ENCODE measurements around the gene CLDN10.

CLDN10 gene

GRCh38 chr13:95605448-95606125 lies 53.1 kb downstream of the CLDN10 start:
- no peaks in the 10 kb centered on the region for H3K27me3 ChIP-seq (ENCODE audit: control insufficient read depth in 3 of 3, insufficient read depth in 3 of 3, low read depth in 1 of 3, low read length in 3 of 3)
- H3K36me3 ChIP-seq (replicated peaks in 1 of 2; ENCODE audit: control insufficient read depth in 2 of 2, insufficient read depth in 2 of 2, low read length in 2 of 2) = peaks cover 26 to 96% of the 10 kb centered on the region in 2 donors
- no peak overlapping the region for H4K91ac ChIP-seq (ENCODE audit: low read depth, low read length, poor library complexity)
- H3K9ac ChIP-seq (ENCODE audit: low read depth, low read length, poor library complexity) = no peak overlapping the region
- no peaks in the 10 kb centered on the region for H3K4me1 ChIP-seq (ENCODE audit: control insufficient read depth in 2 of 2, insufficient read depth in 1 of 2, low read depth in 1 of 2, low read length in 2 of 2)
- H3K18ac ChIP-seq (ENCODE audit: low read length) = no peak overlapping the region
- H3K4ac ChIP-seq (ENCODE audit: low read length) = no peak overlapping the region
- H3K4me3 ChIP-seq (ENCODE audit: low read length in 2 of 2) = no peak overlapping the region
- H3K14ac ChIP-seq (ENCODE audit: low read length) = no peak overlapping the region
- no peak overlapping the region for H3K23ac ChIP-seq (ENCODE audit: low read depth, low read length, poor library complexity)
- H2AFZ ChIP-seq (ENCODE audit: low read length) = no peak overlapping the region
- no peaks in the 10 kb centered on the region for H3K9me3 ChIP-seq (replicated peaks in 1 of 2; ENCODE audit: control insufficient read depth in 2 of 2, insufficient read depth in 1 of 2, low read depth in 1 of 2, low read length in 2 of 2)
- H4K8ac ChIP-seq (ENCODE audit: low read depth, low read length) = no peak overlapping the region
- no peaks in the 10 kb centered on the region for H3K79me1 ChIP-seq (ENCODE audit: low read depth, low read length)
- H2BK120ac ChIP-seq (ENCODE audit: low read depth, low read length) = no peak overlapping the region
- H3K27ac ChIP-seq (replicated peaks; ENCODE audit: low read length) = no peak overlapping the region
- no peak overlapping the region for H2AK5ac ChIP-seq (ENCODE audit: low read depth, low read length)
- no peak for DNase-seq (ENCODE audit: low spot score)
- H3K4me2 ChIP-seq (ENCODE audit: insufficient read depth, low read length, poor library complexity, severe bottlenecking) = no peak overlapping the region
- no peak overlapping the region for H2BK5ac ChIP-seq (ENCODE audit: low read length)
- H2BK15ac ChIP-seq (ENCODE audit: low read length) = no peak overlapping the region
- no CpG with 5 or more reads among the region's 3 CpGs for WGBS, 2 donors (ENCODE audit: extremely low coverage in 2 of 2, insufficient read length in 2 of 2, insufficient replicate concordance in 1 of 2)
- H2BK12ac ChIP-seq (ENCODE audit: low read length) = no peak overlapping the region

- Histone ChIP-seq H3K9ac (ENCODE audit: low read depth, low read length, poor library complexity) (no peak overlapping the region), H3K9me3 (replicated peaks in 1 of 2; ENCODE audit: control insufficient read depth in 2 of 2, insufficient read depth in 1 of 2, low read depth in 1 of 2, low read length in 2 of 2) (no peaks in the 10 kb centered on the region), H3K4me3 (ENCODE audit: low read length in 2 of 2) (no peak overlapping the region), H4K91ac (ENCODE audit: low read depth, low read length, poor library complexity) (no peak overlapping the region), H3K18ac (ENCODE audit: low read length) (no peak overlapping the region), H3K23ac (ENCODE audit: low read depth, low read length, poor library complexity) (no peak overlapping the region), H2BK15ac (ENCODE audit: low read length) (no peak overlapping the region), H3K14ac (ENCODE audit: low read length) (no peak overlapping the region), H3K4me2 (ENCODE audit: insufficient read depth, low read length, poor library complexity, severe bottlenecking) (no peak overlapping the region), H3K4ac (ENCODE audit: low read length) (no peak overlapping the region), H2AK5ac (ENCODE audit: low read depth, low read length) (no peak overlapping the region), H2AFZ (ENCODE audit: low read length) (no peak overlapping the region), H3K79me1 (ENCODE audit: low read depth, low read length) (no peaks in the 10 kb centered on the region), H3K27me3 (ENCODE audit: control insufficient read depth in 3 of 3, insufficient read depth in 3 of 3, low read depth in 1 of 3, low read length in 3 of 3) (no peaks in the 10 kb centered on the region), H2BK12ac (ENCODE audit: low read length) (no peak overlapping the region), H3K27ac (replicated peaks; ENCODE audit: low read length) (no peak overlapping the region), H3K4me1 (ENCODE audit: control insufficient read depth in 2 of 2, insufficient read depth in 1 of 2, low read depth in 1 of 2, low read length in 2 of 2) (no peaks in the 10 kb centered on the region), H2BK5ac (ENCODE audit: low read length) (no peak overlapping the region), H4K8ac (ENCODE audit: low read depth, low read length) (no peak overlapping the region), H3K36me3 (replicated peaks in 1 of 2; ENCODE audit: control insufficient read depth in 2 of 2, insufficient read depth in 2 of 2, low read length in 2 of 2) (peaks cover 22 to 97% of the 10 kb centered on the region in 2 donors), H2BK120ac (ENCODE audit: low read depth, low read length) (no peak overlapping the region)
- no CpG with 5 or more reads among the region's 1 CpG for WGBS, 2 donors (ENCODE audit: extremely low coverage in 2 of 2, insufficient read length in 2 of 2, insufficient replicate concordance in 1 of 2)
- no peak for DNase-seq (ENCODE audit: low spot score)
Measured at GRCh38 chr13:95607366-95607765, 54.8 kb downstream of the CLDN10 start.

- Histone ChIP-seq H2BK15ac (ENCODE audit: low read length) (no peak overlapping the region), H3K9ac (ENCODE audit: low read depth, low read length, poor library complexity) (no peak overlapping the region), H3K4me3 (ENCODE audit: low read length in 2 of 2) (no peak overlapping the region), H3K36me3 (replicated peaks in 1 of 2; ENCODE audit: control insufficient read depth in 2 of 2, insufficient read depth in 2 of 2, low read length in 2 of 2) (peaks cover 18 to 93% of the 10 kb centered on the region in 2 donors), H4K91ac (ENCODE audit: low read depth, low read length, poor library complexity) (no peak overlapping the region), H3K18ac (ENCODE audit: low read length) (no peak overlapping the region), H3K9me3 (replicated peaks in 1 of 2; ENCODE audit: control insufficient read depth in 2 of 2, insufficient read depth in 1 of 2, low read depth in 1 of 2, low read length in 2 of 2) (no peaks in the 10 kb centered on the region), H2BK120ac (ENCODE audit: low read depth, low read length) (no peak overlapping the region), H4K8ac (ENCODE audit: low read depth, low read length) (no peak overlapping the region), H3K27ac (replicated peaks; ENCODE audit: low read length) (no peak overlapping the region), H3K14ac (ENCODE audit: low read length) (no peak overlapping the region), H2AFZ (ENCODE audit: low read length) (no peak overlapping the region), H3K23ac (ENCODE audit: low read depth, low read length, poor library complexity) (no peak overlapping the region), H3K4me1 (ENCODE audit: control insufficient read depth in 2 of 2, insufficient read depth in 1 of 2, low read depth in 1 of 2, low read length in 2 of 2) (no peaks in the 10 kb centered on the region), H3K4ac (ENCODE audit: low read length) (no peak overlapping the region), H3K79me1 (ENCODE audit: low read depth, low read length) (no peaks in the 10 kb centered on the region), H3K27me3 (ENCODE audit: control insufficient read depth in 3 of 3, insufficient read depth in 3 of 3, low read depth in 1 of 3, low read length in 3 of 3) (no peaks in the 10 kb centered on the region), H3K4me2 (ENCODE audit: insufficient read depth, low read length, poor library complexity, severe bottlenecking) (no peak overlapping the region), H2BK12ac (ENCODE audit: low read length) (no peak overlapping the region), H2AK5ac (ENCODE audit: low read depth, low read length) (no peak overlapping the region), H2BK5ac (ENCODE audit: low read length) (no peak overlapping the region)
- no peak for DNase-seq (ENCODE audit: low spot score)
- WGBS, 2 donors (ENCODE audit: extremely low coverage in 2 of 2, insufficient read length in 2 of 2, insufficient replicate concordance in 1 of 2) = no CpG with 5 or more reads among the region's 6 CpGs
Measured at GRCh38 chr13:95608640-95609323, 56.3 kb downstream of the CLDN10 start.

- Histone ChIP-seq H3K4me1 (ENCODE audit: control insufficient read depth in 2 of 2, insufficient read depth in 1 of 2, low read depth in 1 of 2, low read length in 2 of 2) (no peaks in the 10 kb centered on the region), H3K23ac (ENCODE audit: low read depth, low read length, poor library complexity) (no peak overlapping the region), H2BK5ac (ENCODE audit: low read length) (no peak overlapping the region), H2BK15ac (ENCODE audit: low read length) (no peak overlapping the region), H3K9me3 (replicated peaks in 1 of 2; ENCODE audit: control insufficient read depth in 2 of 2, insufficient read depth in 1 of 2, low read depth in 1 of 2, low read length in 2 of 2) (peaks cover 0 to 2% of the 10 kb centered on the region in 2 donors), H3K4me2 (ENCODE audit: insufficient read depth, low read length, poor library complexity, severe bottlenecking) (no peak overlapping the region), H2AFZ (ENCODE audit: low read length) (no peak overlapping the region), H3K18ac (ENCODE audit: low read length) (no peak overlapping the region), H3K79me1 (ENCODE audit: low read depth, low read length) (no peaks in the 10 kb centered on the region), H4K91ac (ENCODE audit: low read depth, low read length, poor library complexity) (no peak overlapping the region), H2AK5ac (ENCODE audit: low read depth, low read length) (no peak overlapping the region), H3K27ac (replicated peaks; ENCODE audit: low read length) (no peak overlapping the region), H2BK120ac (ENCODE audit: low read depth, low read length) (no peak overlapping the region), H3K4ac (ENCODE audit: low read length) (no peak overlapping the region), H4K8ac (ENCODE audit: low read depth, low read length) (no peak overlapping the region), H3K36me3 (replicated peaks in 1 of 2; ENCODE audit: control insufficient read depth in 2 of 2, insufficient read depth in 2 of 2, low read length in 2 of 2) (peaks cover 17 to 96% of the 10 kb centered on the region in 2 donors), H3K4me3 (ENCODE audit: low read length in 2 of 2) (no peak overlapping the region), H3K14ac (ENCODE audit: low read length) (no peak overlapping the region), H3K27me3 (ENCODE audit: control insufficient read depth in 3 of 3, insufficient read depth in 3 of 3, low read depth in 1 of 3, low read length in 3 of 3) (no peaks in the 10 kb centered on the region), H3K9ac (ENCODE audit: low read depth, low read length, poor library complexity) (no peak overlapping the region), H2BK12ac (ENCODE audit: low read length) (no peak overlapping the region)
- no peak for DNase-seq (ENCODE audit: low spot score)
- WGBS, 2 donors (ENCODE audit: extremely low coverage in 2 of 2, insufficient read length in 2 of 2, insufficient replicate concordance in 1 of 2) = no CpG with 5 or more reads among the region's 7 CpGs
Measured at GRCh38 chr13:95614641-95615245, 62.2 kb downstream of the CLDN10 start.

Data from neuronal stem cell (in vitro differentiated cells).